OCI-LY3 (cell line): ENCODE measurements around the gene GPR3.
"Not testable (repeated sequence)": the region's sequence is repeated elsewhere in the genome, so short reads cannot be mapped to it uniquely, and the experiment has no call there.

Experiments used
- H2AFZ ChIP-seq: fragments of 200-600, 300-600 bp; shearing (Covaris generic); 2 replicates; pipeline ENCODE4 v1.6.0; 2014; ENCODE audit warnings: antibody characterized with exemption, low read depth, low read length
- H3K27ac ChIP-seq: fragments of 200-600, 300-600 bp; sonication (generic); 2 replicates; pipeline ENCODE4 v1.5.1; 2014; ENCODE audit warnings: mild to moderate bottlenecking, low read length, moderate library complexity, mixed read lengths
- H3K27me3 ChIP-seq: fragments of 200-600, 300-600 bp; sonication (generic); 2 replicates; pipeline ENCODE4 v1.6.1; 2014; ENCODE audit warnings: low read depth, low read length, mixed read lengths
- H3K36me3 ChIP-seq: fragments of 200-600, 300-600 bp; sonication (generic); replicated peaks from 2 replicates; pipeline ENCODE3; 2014; ENCODE audit warnings: low read depth, low read length, mixed read lengths
- H3K4me1 ChIP-seq: fragments of 300-600, 200-600 bp; sonication (generic); 2 replicates; pipeline ENCODE4 v1.6.1; 2014; ENCODE audit warnings: low read length, mixed read lengths
- H3K4me2 ChIP-seq: fragments of 200-600, 300-600 bp; sonication (generic); 2 replicates; pipeline ENCODE4 v1.6.1; 2014; ENCODE audit warnings: low read length, mixed read lengths
- H3K4me3 ChIP-seq: fragments of 300-600, 200-600 bp; sonication (generic); 2 replicates; pipeline ENCODE4 v1.5.1; 2014; ENCODE audit warnings: antibody characterized with exemption, mild to moderate bottlenecking, low read length, moderate library complexity
- H3K79me2 ChIP-seq: fragments of 300-600, 200-600 bp; shearing (Covaris generic); 2 replicates; pipeline ENCODE4 v1.6.1; 2014; ENCODE audit warnings: mild to moderate bottlenecking, low read length, mixed read lengths
- H3K9ac ChIP-seq: fragments of 300-600, 200-600 bp; shearing (Covaris generic); 2 replicates; pipeline ENCODE4 v1.6.0; 2014; ENCODE audit warnings: mild to moderate bottlenecking, low read length, moderate library complexity
- H3K9me3 ChIP-seq: fragments of 200-600, 300-600 bp; shearing (Covaris generic); 2 replicates; pipeline ENCODE4 v1.6.1; 2014; ENCODE audit warnings: low read length, mixed read lengths; ENCODE audit not compliant: insufficient read depth
- H4K20me1 ChIP-seq: fragments of 200-600, 300-600 bp; sonication (generic); 2 replicates; pipeline ENCODE4 v1.6.1; 2016; ENCODE audit warnings: low read length, mixed read lengths; ENCODE audit not compliant: insufficient read depth
- CTCF ChIP-seq: fragments of 200-600, 300-600 bp; sonication (generic); IDR thresholded peaks from 2 replicates; pipeline ENCODE4 v1.5.1; 2014; ENCODE audit warnings: antibody characterized with exemption, low read length, low read depth
- EZH2phosphoT487 ChIP-seq: fragments of 200-600 bp; shearing (Covaris generic); IDR thresholded peaks from 2 replicates; pipeline ENCODE4 v1.6.1; 2018; ENCODE audit warnings: antibody characterized with exemption, mixed run types, low read depth

GPR3 gene

GRCh38 chr1:27380766-27381733 lies 11.4 kb upstream of the GPR3 start:
- Histone ChIP-seq H3K4me2 (no peak overlapping the region), H3K9me3 (no peaks in the 10 kb centered on the region), H4K20me1 (no peaks in the 10 kb centered on the region), H3K36me3 (no peaks in the 10 kb centered on the region), H2AFZ (no peak overlapping the region), H3K4me1 (peaks cover 6% of the 10 kb centered on the region), H3K4me3 (no peak overlapping the region), H3K27ac (no peak overlapping the region), H3K79me2 (no peaks in the 10 kb centered on the region), H3K27me3 (no peaks in the 10 kb centered on the region), H3K9ac (no peak overlapping the region)
- TF ChIP-seq EZH2phosphoT487 (no peak), CTCF (no peak)

GRCh38 chr1:27381969-27382762 lies 10.3 kb upstream of the GPR3 start:
- no peaks in the 10 kb centered on the region for H3K9me3 ChIP-seq
- no peak overlapping the region for H3K4me2 ChIP-seq
- H3K4me3 ChIP-seq, result no peak overlapping the region
- H3K4me1 ChIP-seq, result peaks cover 6% of the 10 kb centered on the region
- no peak overlapping the region for H3K27ac ChIP-seq
- H3K79me2 ChIP-seq, result no peaks in the 10 kb centered on the region
- no peak overlapping the region for H3K9ac ChIP-seq
- TF ChIP-seq EZH2phosphoT487 (no peak), CTCF (no peak)
- H2AFZ ChIP-seq, result no peak overlapping the region
- H3K27me3 ChIP-seq, result no peaks in the 10 kb centered on the region
- H3K36me3 ChIP-seq, result no peaks in the 10 kb centered on the region
- H4K20me1 ChIP-seq, result no peaks in the 10 kb centered on the region

GRCh38 chr1:27383039-27383605 lies 9.3 kb upstream of the GPR3 start, which contains the start of gene CD164L2:
Gene CD164L2, minus strand, starts transcription at chr1:27383333. Its CDS starts 94 bp downstream, at chr1:27383239.
- TF ChIP-seq EZH2phosphoT487 (no peak), CTCF (no peak)

GRCh38 chr1:27383661-27384060 lies 8.8 kb upstream of the GPR3 start:
- peaks cover 6% of the 10 kb centered on the region for H3K4me1 ChIP-seq
- H3K4me2 ChIP-seq, result no peak overlapping the region
- no peak overlapping the region for H3K9ac ChIP-seq
- H3K36me3 ChIP-seq, result no peaks in the 10 kb centered on the region
- no peaks in the 10 kb centered on the region for H3K79me2 ChIP-seq
- H3K4me3 ChIP-seq, result no peak overlapping the region
- H3K27ac ChIP-seq, result no peak overlapping the region
- no peak overlapping the region for H2AFZ ChIP-seq
- no peaks in the 10 kb centered on the region for H4K20me1 ChIP-seq
- H3K9me3 ChIP-seq, result no peaks in the 10 kb centered on the region
- TF ChIP-seq EZH2phosphoT487 (no peak), CTCF (no peak)
- no peaks in the 10 kb centered on the region for H3K27me3 ChIP-seq

More at GRCh38 chr1:27383039-27383605, 9.3 kb upstream of the GPR3 start, which contains the start of gene CD164L2:
- H3K9me3 ChIP-seq, result no peaks in the 10 kb centered on the region
- H3K4me1 ChIP-seq, result peaks cover 6% of the 10 kb centered on the region
- H3K27ac ChIP-seq, result no peak within 1 kb of the TSS
- H3K4me3 ChIP-seq, result no peak within 1 kb of the TSS
- no peak within 1 kb of the TSS for H3K4me2 ChIP-seq
- H2AFZ ChIP-seq, result no peak within 1 kb of the TSS
- no peaks in the 10 kb centered on the region for H4K20me1 ChIP-seq
- H3K36me3 ChIP-seq, result no peaks in the 10 kb centered on the region
- H3K79me2 ChIP-seq, result no peaks in the 10 kb centered on the region
- no peaks in the 10 kb centered on the region for H3K27me3 ChIP-seq
- no peak within 1 kb of the TSS for H3K9ac ChIP-seq

- not testable (repeated sequence) for H3K9ac ChIP-seq, H3K9me3 ChIP-seq, H3K36me3 ChIP-seq, H2AFZ ChIP-seq, H3K4me3 ChIP-seq, H3K27me3 ChIP-seq, H3K27ac ChIP-seq, H3K4me1 ChIP-seq, H3K4me2 ChIP-seq, H4K20me1 ChIP-seq, H3K79me2 ChIP-seq
These were observed 7.6 kb upstream of the GPR3 start for GRCh38 chr1:27384797-27385196.
